Trophoblast cell (in vitro differentiated cells and primary cell): ENCODE results near the gene CA5B. TPM values are rescaled to one million over a fixed set of nuclear protein-coding genes. Genes with fewer than 3 reads are reported as not detected.

Source experiments
- DNase-seq, 2 donors: peaks; one replicate each; pipeline ENCODE4 v3.0.0-alpha.2; 2016
- H2AFZ ChIP-seq: 2 replicates; pipeline ENCODE4 v1.6.1; 2013; ENCODE audit warnings: low read length, moderate library complexity, mild to moderate bottlenecking; ENCODE audit not compliant: insufficient read depth, poor library complexity
- H2AK5ac ChIP-seq: 2 replicates; pipeline ENCODE4 v1.6.1; 2013; ENCODE audit warnings: mild to moderate bottlenecking, low read length
- H2BK120ac ChIP-seq: 2 replicates; pipeline ENCODE4 v1.6.1; 2013; ENCODE audit warnings: low read length, mild to moderate bottlenecking, moderate library complexity; ENCODE audit not compliant: insufficient read depth, poor library complexity
- H2BK12ac ChIP-seq: 2 replicates; pipeline ENCODE4 v1.6.1; 2013; ENCODE audit warnings: mild to moderate bottlenecking, low read length, moderate library complexity
- H2BK5ac ChIP-seq: 2 replicates; pipeline ENCODE4 v1.6.1; 2013; ENCODE audit warnings: low read length, low read depth, moderate library complexity, mild to moderate bottlenecking; ENCODE audit not compliant: poor library complexity
- H3K14ac ChIP-seq: 2 replicates; pipeline ENCODE4 v1.6.1; 2013; ENCODE audit warnings: mild to moderate bottlenecking, low read length
- H3K18ac ChIP-seq: 2 replicates; pipeline ENCODE4 v1.6.1; 2013; ENCODE audit warnings: mild to moderate bottlenecking, low read length
- H3K23ac ChIP-seq: 2 replicates; pipeline ENCODE4 v1.6.1; 2013; ENCODE audit warnings: low read length
- H3K27ac ChIP-seq: 2 replicates; pipeline ENCODE4 v1.5.1; 2013; ENCODE audit warnings: low read depth, mild to moderate bottlenecking, inconsistent platforms, low read length, moderate library complexity
- H3K27me3 ChIP-seq: 2 replicates; pipeline ENCODE4 v1.6.1; 2013; ENCODE audit warnings: inconsistent platforms, mild to moderate bottlenecking, low read length, moderate library complexity; ENCODE audit not compliant: insufficient read depth
- H3K36me3 ChIP-seq, 2 experiments: 1 replicate in 1 of 2; 2 replicates in 1 of 2; pipeline ENCODE4 v1.6.1; 2013; ENCODE audit warnings: low read length in 2 of 2, mild to moderate bottlenecking in 2 of 2, moderate library complexity in 1 of 2; ENCODE audit not compliant: insufficient read depth in 2 of 2, control insufficient read depth in 1 of 2
- H3K4ac ChIP-seq: 2 replicates; pipeline ENCODE4 v1.6.1; 2013; ENCODE audit warnings: low read depth, mild to moderate bottlenecking, low read length, moderate library complexity
- H3K4me1 ChIP-seq, 2 experiments: 1 replicate in 1 of 2; 2 replicates in 1 of 2; pipeline ENCODE4 v1.6.1; 2013; ENCODE audit warnings: low read length in 2 of 2, mild to moderate bottlenecking in 2 of 2, moderate library complexity in 1 of 2; ENCODE audit not compliant: insufficient read depth in 2 of 2, control insufficient read depth in 1 of 2
- H3K4me2 ChIP-seq: 2 replicates; pipeline ENCODE4 v1.6.1; 2013; ENCODE audit warnings: inconsistent platforms, mild to moderate bottlenecking, low read length, moderate library complexity
- H3K4me3 ChIP-seq: 2 replicates; pipeline ENCODE4 v1.5.1; 2013; ENCODE audit warnings: mild to moderate bottlenecking, low read depth, low read length, inconsistent platforms
- H3K79me1 ChIP-seq: one replicate; pipeline ENCODE4 v1.6.1; 2013; ENCODE audit warnings: low read length
- H3K79me2 ChIP-seq: 2 replicates; pipeline ENCODE4 v1.6.1; 2013; ENCODE audit warnings: low read length, mild to moderate bottlenecking; ENCODE audit not compliant: control insufficient read depth, insufficient read depth, poor library complexity
- H3K9ac ChIP-seq: 2 replicates; pipeline ENCODE4 v1.6.1; 2013; ENCODE audit warnings: mild to moderate bottlenecking, low read length
- H3K9me3 ChIP-seq: 2 replicates; pipeline ENCODE4 v1.6.1; 2013; ENCODE audit warnings: low read depth, mild to moderate bottlenecking, control low read depth, inconsistent platforms, low read length; ENCODE audit not compliant: insufficient read depth
- H4K12ac ChIP-seq: 2 replicates; pipeline ENCODE4 v1.6.1; 2013; ENCODE audit warnings: low read depth, mild to moderate bottlenecking, low read length, moderate library complexity
- H4K8ac ChIP-seq: 2 replicates; pipeline ENCODE4 v1.6.1; 2013; ENCODE audit warnings: low read depth, mild to moderate bottlenecking, low read length, moderate library complexity
- H4K91ac ChIP-seq: one replicate; pipeline ENCODE4 v1.6.1; 2013; ENCODE audit warnings: low read depth, mild to moderate bottlenecking, low read length, moderate library complexity
- WGBS: extraction: QIAGEN DNeasy Blood & Tissue Kit; methylation state at CpG from one replicate; pipeline ENCODE4 v1.1.7; 2013; ENCODE audit warnings: missing lambda C conversion rate; ENCODE audit not compliant: insufficient read length, insufficient coverage; ENCODE audit errors: extremely low coverage; 5-methylcytosine and 5-hydroxymethylcytosine counted together
- polyA plus RNA-seq: library from polyadenylated mRNA; stranded (reverse); fragments of 200-250 nt; gene quantifications from 2 replicates; pipeline ENCODE4 v1.2.3, GENCODE V29; 2013

The CA5B gene, protein sequence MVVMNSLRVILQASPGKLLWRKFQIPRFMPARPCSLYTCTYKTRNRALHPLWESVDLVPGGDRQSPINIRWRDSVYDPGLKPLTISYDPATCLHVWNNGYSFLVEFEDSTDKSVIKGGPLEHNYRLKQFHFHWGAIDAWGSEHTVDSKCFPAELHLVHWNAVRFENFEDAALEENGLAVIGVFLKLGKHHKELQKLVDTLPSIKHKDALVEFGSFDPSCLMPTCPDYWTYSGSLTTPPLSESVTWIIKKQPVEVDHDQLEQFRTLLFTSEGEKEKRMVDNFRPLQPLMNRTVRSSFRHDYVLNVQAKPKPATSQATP
- polyA plus RNA-seq: 11.6 and 12.3 TPM in 2 replicates

DNA sequence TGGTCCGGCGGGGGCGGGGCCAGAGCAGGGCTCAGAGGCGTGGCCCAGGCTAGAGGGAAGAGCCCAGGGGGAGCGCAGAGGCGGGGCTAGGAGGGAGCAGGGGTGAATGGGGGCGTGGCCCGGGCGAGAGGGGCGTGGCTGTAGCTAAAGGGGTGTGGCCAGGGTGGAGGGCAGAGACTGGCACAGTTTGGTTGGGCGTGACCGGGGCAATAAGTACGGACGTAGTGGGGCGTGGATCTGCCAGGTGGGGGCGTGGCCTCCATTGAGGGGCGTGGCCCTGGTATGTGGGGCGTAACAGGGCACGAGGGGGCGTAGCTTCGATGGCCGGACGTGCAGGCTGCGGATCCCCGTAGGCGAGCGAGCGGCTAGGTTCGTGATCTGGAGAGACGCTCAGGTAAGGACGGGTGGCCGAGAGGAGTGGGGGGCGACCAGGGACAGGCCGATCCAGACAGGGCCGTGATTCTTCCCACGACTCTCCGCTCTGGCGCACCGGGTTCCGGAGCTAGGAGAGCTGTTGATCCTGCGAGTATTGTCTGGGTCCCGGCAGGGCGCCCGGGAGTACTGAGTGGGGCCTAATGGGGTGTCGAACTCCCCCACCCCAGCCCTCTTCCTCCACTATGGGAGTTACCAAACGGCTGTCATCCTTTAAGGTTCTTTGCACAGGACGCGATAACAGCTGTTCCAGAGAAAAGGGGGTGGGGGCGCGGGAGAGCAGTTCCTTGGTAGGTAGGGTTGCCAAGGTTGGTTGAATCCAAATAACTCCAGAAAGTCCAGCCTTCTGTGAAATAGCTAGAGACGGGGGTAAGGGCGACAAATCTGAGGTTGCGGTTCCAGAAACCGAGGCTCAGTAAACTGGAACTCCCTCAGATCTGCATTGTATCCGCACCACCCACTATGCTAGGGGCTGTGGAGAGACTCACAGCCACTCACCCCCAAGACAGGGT lies at the start of gene CA5B:
CA5B (plus strand) TSS at position 312 of the 944 bp plus-strand sequence. CDS start 11,754 bp downstream, outside the sequence.
- no peaks in the 10 kb centered on the region for H3K9me3 ChIP-seq
- H3K27me3 ChIP-seq: no peaks in the 10 kb centered on the region
- no peaks in the 10 kb centered on the region for H3K36me3 ChIP-seq
- peaks cover 3% of the 10 kb centered on the region for H3K79me1 ChIP-seq
- H2BK120ac ChIP-seq: no peak within 1 kb of the TSS
- H4K8ac ChIP-seq: no peak within 1 kb of the TSS
- H3K23ac ChIP-seq: no peak within 1 kb of the TSS
- H2BK12ac ChIP-seq: no peak within 1 kb of the TSS
- no peak within 1 kb of the TSS for H2AK5ac ChIP-seq
- peak; percentile 79 to 83 for DNase-seq
- H4K91ac ChIP-seq: peak within 1 kb of the TSS; percentile 14
- no peak within 1 kb of the TSS for H4K12ac ChIP-seq
- no peak within 1 kb of the TSS for H3K4ac ChIP-seq
- H3K18ac ChIP-seq: peak within 1 kb of the TSS; percentile 61
- H3K79me2 ChIP-seq: peaks cover 2% of the 10 kb centered on the region
- peaks cover 0 to 2% of the 10 kb centered on the region in 2 experiments for H3K4me1 ChIP-seq
- no peak within 1 kb of the TSS for H2BK5ac ChIP-seq
- peak within 1 kb of the TSS; percentile 8 for H3K14ac ChIP-seq
- no peak within 1 kb of the TSS for H3K27ac ChIP-seq
- peak within 1 kb of the TSS; percentile 75 for H3K4me3 ChIP-seq
- peak within 1 kb of the TSS; percentile 39 for H2AFZ ChIP-seq
- H3K4me2 ChIP-seq: peak within 1 kb of the TSS; percentile 74
- no CpG with 5 or more reads among the region's 55 CpGs for WGBS
- H3K9ac ChIP-seq: peak within 1 kb of the TSS; percentile 54

DNA sequence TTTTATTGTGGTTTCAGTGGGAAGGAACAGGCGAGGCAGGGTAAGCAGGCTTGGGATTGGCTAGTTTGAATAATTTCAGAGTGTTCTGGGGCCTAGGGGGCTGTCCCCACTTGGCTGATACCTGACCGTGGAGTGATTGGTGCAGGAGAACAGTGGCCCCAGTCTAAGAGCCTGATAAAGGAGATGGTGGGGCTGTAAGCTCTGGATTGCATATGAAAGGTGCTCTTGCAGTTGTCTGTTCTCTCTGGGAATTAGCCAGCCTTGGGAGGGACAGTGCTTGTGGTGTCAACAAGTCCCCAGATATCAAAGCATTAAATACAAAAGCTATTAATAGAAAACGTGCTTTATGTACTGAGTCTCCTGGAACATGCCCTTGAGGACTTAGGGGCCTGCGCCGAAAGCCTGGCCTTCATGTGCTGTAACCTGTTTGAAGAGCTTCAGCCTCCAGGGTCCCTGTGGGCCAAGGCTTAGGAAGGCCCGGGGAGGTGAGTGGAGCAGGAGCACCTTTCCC lies 43.1 kb upstream of the CA5B start:
- DNase-seq: no peak
- no peak overlapping the region for H3K4me2 ChIP-seq
- H3K27me3 ChIP-seq: no peaks in the 10 kb centered on the region
- no peak overlapping the region for H4K8ac ChIP-seq
- H3K9ac ChIP-seq: no peak overlapping the region
- H2BK120ac ChIP-seq: no peak overlapping the region
- no peak overlapping the region for H2BK5ac ChIP-seq
- no peak overlapping the region for H4K91ac ChIP-seq
- H3K14ac ChIP-seq: no peak overlapping the region
- WGBS: no CpG with 5 or more reads among the region's 6 CpGs
- no peaks in the 10 kb centered on the region for H3K9me3 ChIP-seq
- no peak overlapping the region for H2BK12ac ChIP-seq
- H3K4me3 ChIP-seq: no peak overlapping the region
- H3K23ac ChIP-seq: no peak overlapping the region
- no peak overlapping the region for H2AFZ ChIP-seq
- H3K18ac ChIP-seq: no peak overlapping the region
- H3K4me1 ChIP-seq: no peaks in the 10 kb centered on the region
- no peak overlapping the region for H3K4ac ChIP-seq
- no peaks in the 10 kb centered on the region for H3K79me1 ChIP-seq
- H4K12ac ChIP-seq: no peak overlapping the region
- peak overlapping the region; percentile 9 for H3K27ac ChIP-seq
- no peaks in the 10 kb centered on the region for H3K79me2 ChIP-seq
- H2AK5ac ChIP-seq: no peak overlapping the region
- peaks cover 7 to 9% of the 10 kb centered on the region in 2 experiments for H3K36me3 ChIP-seq

DNA sequence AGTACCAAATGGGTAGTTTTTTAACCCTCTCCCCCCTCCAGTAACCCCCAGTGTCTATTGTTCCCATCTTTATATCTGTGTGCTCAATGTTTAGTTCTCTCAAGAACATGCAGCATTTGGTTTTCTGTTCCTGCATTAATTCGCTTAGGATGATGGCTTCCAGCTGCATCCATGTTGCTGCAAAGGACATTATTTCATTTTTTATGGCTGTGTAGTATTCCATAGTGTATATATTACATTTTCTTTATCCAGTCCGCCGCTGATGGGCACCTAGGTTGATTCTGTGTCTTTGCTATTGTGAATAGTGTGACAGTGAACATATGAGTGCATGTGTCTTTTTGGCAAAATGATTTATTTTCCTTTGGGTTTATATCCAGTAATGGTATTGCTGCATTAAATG lies 41.6 kb upstream of the CA5B start:
- H3K23ac ChIP-seq: no peak overlapping the region
- no peaks in the 10 kb centered on the region for H3K9me3 ChIP-seq
- peaks cover 5 to 7% of the 10 kb centered on the region in 2 experiments for H3K36me3 ChIP-seq
- no peak overlapping the region for H2BK120ac ChIP-seq
- no peak overlapping the region for H4K12ac ChIP-seq
- H3K27me3 ChIP-seq: no peaks in the 10 kb centered on the region
- no peak overlapping the region for H3K4me3 ChIP-seq
- no peak overlapping the region for H4K8ac ChIP-seq
- H3K4me1 ChIP-seq: no peaks in the 10 kb centered on the region
- H2BK5ac ChIP-seq: no peak overlapping the region
- WGBS: no CpG with 5 or more reads among the region's 3 CpGs
- no peak overlapping the region for H4K91ac ChIP-seq
- no peaks in the 10 kb centered on the region for H3K79me2 ChIP-seq
- H3K4ac ChIP-seq: no peak overlapping the region
- no peak overlapping the region for H2AK5ac ChIP-seq
- H3K4me2 ChIP-seq: no peak overlapping the region
- H3K9ac ChIP-seq: no peak overlapping the region
- H3K27ac ChIP-seq: no peak overlapping the region
- H3K14ac ChIP-seq: no peak overlapping the region
- H2BK12ac ChIP-seq: no peak overlapping the region
- H2AFZ ChIP-seq: no peak overlapping the region
- H3K79me1 ChIP-seq: no peaks in the 10 kb centered on the region
- DNase-seq: no peak
- no peak overlapping the region for H3K18ac ChIP-seq

DNA sequence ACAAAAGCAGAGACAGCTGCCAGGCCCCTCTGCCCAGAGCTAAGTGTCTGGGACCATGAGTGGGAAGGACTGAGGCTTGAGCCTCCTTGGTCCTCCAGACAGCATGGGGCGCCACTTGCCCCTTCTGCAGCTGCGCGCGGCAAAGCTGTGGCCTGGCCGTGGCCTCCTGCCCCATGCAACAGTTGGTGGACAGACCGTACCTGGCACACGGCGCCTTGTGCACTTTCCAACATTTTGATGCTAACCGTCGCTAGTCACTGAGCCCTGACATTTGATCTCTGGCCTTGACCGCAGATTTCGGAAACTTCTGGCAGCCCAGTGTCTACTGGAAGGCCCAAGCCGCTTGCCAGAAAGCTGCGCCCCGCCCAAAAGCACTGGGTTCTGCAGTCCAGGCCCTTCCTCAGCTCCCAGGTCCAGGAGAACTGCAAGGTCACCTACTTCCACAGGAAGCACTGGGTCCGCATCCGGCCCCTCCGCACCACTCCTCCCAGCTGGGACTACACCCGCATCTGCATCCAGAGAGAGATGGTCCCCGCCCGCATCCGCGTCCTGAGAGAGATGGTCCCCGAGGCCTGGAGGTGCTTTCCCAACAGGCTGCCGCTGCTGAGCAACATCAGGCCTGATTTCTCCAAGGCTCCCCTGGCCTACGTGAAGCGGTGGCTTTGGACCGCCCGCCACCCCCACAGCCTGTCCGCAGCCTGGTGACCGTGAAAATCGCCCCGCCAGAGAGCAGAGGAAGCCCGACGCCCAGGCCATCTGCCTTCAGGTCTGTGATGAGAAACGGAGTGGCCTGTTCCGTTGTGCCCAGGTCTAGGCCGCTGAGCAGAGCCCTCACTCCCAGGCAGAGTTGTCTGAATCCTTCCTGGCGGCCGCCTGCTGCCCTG lies 35.3 kb upstream of the CA5B start:
- Histone ChIP-seq H2BK120ac (no peak overlapping the region), H3K4me3 (no peak overlapping the region), H4K8ac (no peak overlapping the region), H3K14ac (no peak overlapping the region), H2BK5ac (no peak overlapping the region), H3K23ac (no peak overlapping the region), H3K4me1 (no peaks in the 10 kb centered on the region), H3K27ac (no peak overlapping the region), H2BK12ac (no peak overlapping the region), H4K12ac (no peak overlapping the region), H3K36me3 (peaks cover 7 to 9% of the 10 kb centered on the region in 2 experiments), H3K18ac (no peak overlapping the region), H3K27me3 (no peaks in the 10 kb centered on the region), H3K9ac (no peak overlapping the region), H3K4me2 (no peak overlapping the region), H4K91ac (no peak overlapping the region), H3K79me1 (no peaks in the 10 kb centered on the region), H2AK5ac (no peak overlapping the region), H3K79me2 (no peaks in the 10 kb centered on the region), H3K4ac (no peak overlapping the region), H3K9me3 (no peaks in the 10 kb centered on the region), H2AFZ (no peak overlapping the region)
- no CpG with 5 or more reads among the region's 40 CpGs for WGBS
- no peak for DNase-seq
